Cardiac fibroblast (primary cell): ENCODE measurements around the gene PTCD2.

Source experiments
- DNase-seq, 2 donors: peaks; one replicate each; pipeline versions ENCODE4 v3.0.0 to v3.0.0-alpha.2; 2010; ENCODE audit warnings: low read depth in 2 of 2
- H3K4me3 ChIP-seq, 2 donors: replicated peaks in 1 of 2; 1 replicate in 1 of 2; 2 replicates in 1 of 2; pipeline ENCODE4 v1.5.1; 2011; ENCODE audit warnings: low read depth in 2 of 2, low read length in 2 of 2, mild to moderate bottlenecking in 2 of 2, moderate library complexity in 1 of 2
- CTCF ChIP-seq: IDR thresholded peaks from one replicate; pipeline ENCODE4 v1.5.1; 2011; ENCODE audit warnings: low read depth, mild to moderate bottlenecking, low read length, inconsistent platforms

Gene PTCD2

GRCh38 chr5:72337159-72337558 is 17.0 kb downstream of the PTCD2 start:
- no peak overlapping the region for H3K4me3 ChIP-seq
- no peak for TF ChIP-seq CTCF
- no peak for DNase-seq

- no peak for TF ChIP-seq CTCF
- DNase-seq = no peak
- no peak overlapping the region for H3K4me3 ChIP-seq
Measured at GRCh38 chr5:72338689-72339209, 18.6 kb downstream of the PTCD2 start.

GRCh38 chr5:72346398-72346797 is 26.2 kb downstream of the PTCD2 start:
- no peak for DNase-seq
- no peak for TF ChIP-seq CTCF
- H3K4me3 ChIP-seq = no peak overlapping the region

GRCh38 chr5:72347801-72348308 is 27.7 kb downstream of the PTCD2 start:
- DNase-seq = peak; percentile 95 to 97
- no peak for TF ChIP-seq CTCF
- no peak overlapping the region for H3K4me3 ChIP-seq

GRCh38 chr5:72351376-72351775 is 31.2 kb downstream of the PTCD2 start:
- H3K4me3 ChIP-seq = no peak overlapping the region
- TF ChIP-seq CTCF = no peak
- peak in 1 of 2 donors; percentile 46 for DNase-seq

DNA sequence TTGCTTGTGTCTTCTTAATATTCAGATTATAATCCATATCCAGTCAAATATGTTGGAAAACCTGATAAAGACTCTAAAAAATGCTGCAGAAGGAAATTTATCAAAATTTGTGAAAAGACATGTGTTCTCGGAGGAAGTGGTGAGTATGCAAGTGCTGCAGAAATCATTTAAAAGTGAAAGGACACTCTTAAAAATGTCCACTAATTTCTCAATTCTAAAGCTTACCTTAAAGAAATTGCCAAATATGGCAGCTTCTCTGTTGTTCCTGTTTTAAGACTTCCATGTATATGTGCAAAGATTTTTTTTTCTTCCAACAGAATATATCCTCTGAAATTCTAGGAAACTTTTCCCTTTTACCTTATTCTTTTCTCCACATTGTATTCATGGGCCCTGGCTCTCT is 32.4 kb downstream of the PTCD2 start:
- no peak for DNase-seq
- no peak overlapping the region for H3K4me3 ChIP-seq
- TF ChIP-seq CTCF = no peak

DNA sequence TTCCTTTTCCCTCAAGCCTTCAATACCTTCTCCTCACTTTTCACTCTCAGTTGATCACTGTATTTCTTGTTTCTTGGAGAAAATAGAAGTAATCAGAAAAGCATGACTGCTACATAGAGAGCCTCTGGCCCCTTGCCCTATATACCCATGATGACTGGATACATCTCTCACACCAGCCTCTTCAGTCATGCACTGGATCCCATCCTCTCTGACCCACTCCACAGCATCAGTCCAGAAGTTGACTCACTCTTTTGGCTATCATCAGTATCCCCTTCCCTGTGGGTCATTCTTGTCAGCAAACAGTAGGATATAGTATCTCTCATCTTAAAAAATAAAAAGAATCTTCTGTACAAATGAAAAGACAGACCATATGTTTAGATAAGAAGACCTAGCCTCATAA is 32.9 kb downstream of the PTCD2 start:
- TF ChIP-seq CTCF = no peak
- H3K4me3 ChIP-seq = no peak overlapping the region
- peak; percentile 68 to 73 for DNase-seq
